H1 (cell line): Measurements from ENCODE around the gene XPNPEP2. TPM values are rescaled to one million over a fixed set of nuclear protein-coding genes. Genes with fewer than 3 reads are reported as not detected.

Experiments
- BACH1 ChIP-seq: IDR thresholded peaks from 2 replicates; pipeline ENCODE4 v1.6.1; 2012; ENCODE audit warnings: low read length, improper control_type of control experiment
- CBX8 ChIP-seq: fragments of 300-800, 300-1000 bp; sonication (generic); IDR thresholded peaks from 2 replicates; pipeline ENCODE4 v1.7.1; 2016; ENCODE audit warnings: low read depth, low read length, borderline replicate concordance
- CHD7 ChIP-seq: fragments of 300-600 bp; sonication (generic); IDR thresholded peaks from 2 replicates; pipeline ENCODE4 v1.7.1; 2012; ENCODE audit warnings: low read length, moderate library complexity, mild to moderate bottlenecking, inconsistent platforms; ENCODE audit not compliant: insufficient replicate concordance
- CREB1 ChIP-seq: IDR thresholded peaks from 2 replicates; pipeline ENCODE4 v1.6.1; 2012; ENCODE audit warnings: inconsistent platforms
- CTBP2 ChIP-seq: IDR thresholded peaks from 2 replicates; pipeline ENCODE4 v1.7.0; 2011; ENCODE audit warnings: borderline replicate concordance, mild to moderate bottlenecking, moderate library complexity, mixed read lengths, low read length; ENCODE audit not compliant: insufficient read depth, insufficient read length
- GTF2F1 ChIP-seq: IDR thresholded peaks from 2 replicates; pipeline ENCODE4 v1.6.1; 2012; ENCODE audit warnings: low read depth, low read length, improper control_type of control experiment, borderline replicate concordance
- HDAC2 ChIP-seq, 2 experiments: fragments of 300-600 bp in 1 of 2; sonication (generic) in 1 of 2; IDR thresholded peaks; 2 replicates each; pipeline ENCODE4 v1.6.1; 2011 to 2012; ENCODE audit warnings: low read depth in 2 of 2, low read length in 2 of 2, mild to moderate bottlenecking in 2 of 2, moderate library complexity in 2 of 2, borderline replicate concordance in 1 of 2, inconsistent platforms in 1 of 2
- MAFK ChIP-seq: IDR thresholded peaks from 2 replicates; pipeline ENCODE4 v1.6.1; 2012; ENCODE audit warnings: low read depth, mild to moderate bottlenecking, improper control_type of control experiment, low read length
- NANOG ChIP-seq: IDR thresholded peaks from 2 replicates; pipeline ENCODE4 v1.6.1; 2011; ENCODE audit warnings: low read length, low read depth, mild to moderate bottlenecking, inconsistent platforms; ENCODE audit not compliant: insufficient read depth, poor library complexity, severe bottlenecking
- RFX5 ChIP-seq: IDR thresholded peaks from 2 replicates; pipeline ENCODE4 v1.6.1; 2011; ENCODE audit warnings: low read depth, low read length, improper control_type of control experiment, borderline replicate concordance
- SP1 ChIP-seq: IDR thresholded peaks from 2 replicates; pipeline ENCODE4 v1.6.1; 2011; ENCODE audit warnings: low read depth, low read length
- polyA plus RNA-seq, 7 experiments: library from polyadenylated mRNA; depleted of rRNA in 3 of 7; stranded (reverse) in 5 of 7; unstranded in 2 of 7; fragments of >200 nt in 5 of 7; fragments of 200-250 nt in 2 of 7; gene quantifications; 1 replicate in 5 of 7; 2 replicates in 1 of 7; 4 replicates in 1 of 7; pipeline versions ENCODE4 v1.2.1 to v1.2.3, GENCODE V29; 2011 to 2013; ENCODE audit warnings: missing spikeins in 2 of 7, mixed read lengths in 2 of 7
- total RNA-seq: library from RNA; stranded (reverse); fragmentation: NEBNext Ultra II Directional; extraction: Animal tissue kit (Norgen Biotek cat#: 25700); gene quantifications from 2 replicates; pipeline ENCODE4 v1.2.1, GENCODE V29; 2021

XPNPEP2 gene
- total and polyA plus RNA-seq, 2 of the 8 experiments (the other 6 are each of a cell fraction or from before 2014, with no cell fraction given) = 0.27 TPM; not detected in 1

GRCh38 chrX:129706400-129707072 lies 32.2 kb upstream of the XPNPEP2 start (continued):
- TF ChIP-seq CHD7 (no peak), CBX8 (no peak), CREB1 (no peak), SP1 (no peak), RFX5 (no peak), NANOG (no peak), GTF2F1 (no peak), MAFK (no peak), BACH1 (no peak), CTBP2 (no peak), HDAC2 (IDR thresholded peaks at IDR 0.05; ENCODE audit: borderline replicate concordance in 1 of 2, low read depth in 2 of 2, low read length in 2 of 2) (no peak)
